ENCODE data around the gene MTA1.

DNA sequence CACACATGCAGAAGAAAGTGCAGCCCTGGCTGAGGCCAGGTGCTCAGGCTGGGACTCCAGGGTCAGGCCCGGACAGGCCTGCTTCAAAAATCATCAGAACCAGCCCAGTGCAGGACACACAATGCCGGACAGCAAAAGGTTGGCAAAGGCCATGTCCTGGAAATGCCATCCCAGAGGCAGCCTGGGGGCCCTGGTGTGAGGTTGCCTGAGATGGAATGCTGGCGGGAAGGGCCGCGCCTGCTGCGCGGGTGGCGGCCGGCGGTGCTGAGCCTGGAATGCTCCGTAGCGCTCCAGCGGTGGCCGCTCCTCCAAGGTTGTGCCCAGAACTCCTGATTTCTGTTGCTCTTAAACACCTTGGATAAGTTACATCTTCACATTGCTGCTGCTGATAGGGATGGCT lies 33.3 kb downstream of the MTA1 start:
- TF ChIP-seq POLR2A (IDR thresholded peaks at IDR 0.05; ENCODE audit: low read depth, low read length) (no peak), POLR2AphosphoS5 (IDR thresholded peaks at IDR 0.05; ENCODE audit: low read depth, low read length) (no peak)
